Epithelial cell of proximal tubule (primary cell): ENCODE measurements around the gene DSG2. TPM values are rescaled to one million over a fixed set of nuclear protein-coding genes. Genes with fewer than 3 reads are reported as not detected.

ENCODE experiments used
- DNase-seq: peaks from one replicate; pipeline ENCODE4 v3.0.0-alpha.2; 2011; ENCODE audit warnings: low read depth
- H3K4me3 ChIP-seq: 2 replicates; pipeline ENCODE4 v1.5.1; 2011; ENCODE audit warnings: low read depth, mild to moderate bottlenecking, low read length
- total RNA-seq: library from RNA; depleted of rRNA; stranded (reverse); fragments of >200 nt; gene quantifications from 2 replicates; pipeline ENCODE4 v1.2.3, GENCODE V29; 2015
- TF ChIP-seq, protein P1 (sequence below): conservative IDR thresholded peaks from 2 replicates; pipeline ENCODE4 v1.5.1; 2012; ENCODE audit warnings: low read depth, mild to moderate bottlenecking, low read length

The DSG2 gene
- total RNA-seq, 1 donor from 2014 or later, result 58.8 TPM

- no peak for DNase-seq
- no peak overlapping the region for H3K4me3 ChIP-seq
- TF ChIP-seq, protein P1, sequence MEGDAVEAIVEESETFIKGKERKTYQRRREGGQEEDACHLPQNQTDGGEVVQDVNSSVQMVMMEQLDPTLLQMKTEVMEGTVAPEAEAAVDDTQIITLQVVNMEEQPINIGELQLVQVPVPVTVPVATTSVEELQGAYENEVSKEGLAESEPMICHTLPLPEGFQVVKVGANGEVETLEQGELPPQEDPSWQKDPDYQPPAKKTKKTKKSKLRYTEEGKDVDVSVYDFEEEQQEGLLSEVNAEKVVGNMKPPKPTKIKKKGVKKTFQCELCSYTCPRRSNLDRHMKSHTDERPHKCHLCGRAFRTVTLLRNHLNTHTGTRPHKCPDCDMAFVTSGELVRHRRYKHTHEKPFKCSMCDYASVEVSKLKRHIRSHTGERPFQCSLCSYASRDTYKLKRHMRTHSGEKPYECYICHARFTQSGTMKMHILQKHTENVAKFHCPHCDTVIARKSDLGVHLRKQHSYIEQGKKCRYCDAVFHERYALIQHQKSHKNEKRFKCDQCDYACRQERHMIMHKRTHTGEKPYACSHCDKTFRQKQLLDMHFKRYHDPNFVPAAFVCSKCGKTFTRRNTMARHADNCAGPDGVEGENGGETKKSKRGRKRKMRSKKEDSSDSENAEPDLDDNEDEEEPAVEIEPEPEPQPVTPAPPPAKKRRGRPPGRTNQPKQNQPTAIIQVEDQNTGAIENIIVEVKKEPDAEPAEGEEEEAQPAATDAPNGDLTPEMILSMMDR, result no peak
These were observed 10.8 kb downstream of the DSG2 start for GRCh38 chr18:31508781-31509180.

- H3K4me3 ChIP-seq, result no peak overlapping the region
- DNase-seq, result no peak
- TF ChIP-seq, protein P1, result no peak
These were observed 11.6 kb downstream of the DSG2 start for GRCh38 chr18:31509571-31509970.

GRCh38 chr18:31510319-31510718 lies 12.3 kb downstream of the DSG2 start:
- H3K4me3 ChIP-seq, result no peak overlapping the region
- no peak for DNase-seq
- TF ChIP-seq, protein P1, result no peak

GRCh38 chr18:31511098-31511497 lies 13.1 kb downstream of the DSG2 start:
- no peak for DNase-seq
- TF ChIP-seq, protein P1, result peak; percentile 30

GRCh38 chr18:31512203-31512764 lies 14.3 kb downstream of the DSG2 start:
- H3K4me3 ChIP-seq, result no peak overlapping the region
- TF ChIP-seq, protein P1, result no peak
- DNase-seq, result peak; percentile 87

More at GRCh38 chr18:31511098-31511497, 13.1 kb downstream of the DSG2 start:
- no peak overlapping the region for H3K4me3 ChIP-seq

- peak; percentile 87 for DNase-seq
- no peak overlapping the region for H3K4me3 ChIP-seq
- TF ChIP-seq, protein P1, result no peak
These were observed 15.4 kb downstream of the DSG2 start for GRCh38 chr18:31513189-31513935.
